GM23248 (cell line): ENCODE measurements around the gene AGO3.

Experiments
- EZH2 ChIP-seq: fragments of 200-600 bp; sonication (generic); IDR thresholded peaks from 2 replicates; pipeline ENCODE4 v1.6.1; 2018; ENCODE audit warnings: antibody characterized with exemption, mild to moderate bottlenecking; ENCODE audit not compliant: insufficient read depth, poor library complexity, severe bottlenecking
- EZH2phosphoT487 ChIP-seq: fragments of 200-600 bp; sonication (generic); IDR thresholded peaks from 2 replicates; pipeline ENCODE4 v1.6.1; 2018; ENCODE audit warnings: antibody characterized with exemption, moderate library complexity, mild to moderate bottlenecking, low read depth; ENCODE audit not compliant: insufficient read depth

DNA sequence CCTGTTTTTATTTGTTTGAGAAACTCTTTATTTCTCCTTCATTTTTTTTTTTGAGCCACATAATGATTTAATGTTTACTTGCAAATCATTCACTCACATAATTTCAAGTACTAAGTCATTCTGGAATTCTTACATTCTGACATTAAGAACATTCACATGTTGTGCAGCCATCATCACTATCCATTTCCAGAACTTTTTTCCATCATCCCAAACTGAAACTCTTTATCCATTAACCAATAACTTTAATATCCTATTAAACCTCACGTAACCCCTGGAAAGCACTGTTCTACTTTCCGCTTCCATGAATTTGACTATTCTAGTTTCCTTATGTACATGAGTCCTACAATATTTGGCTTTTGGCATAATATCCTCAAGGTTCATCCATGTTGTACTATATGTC lies 100.5 kb downstream of the AGO3 start:
- no peak for TF ChIP-seq EZH2
- no peak for TF ChIP-seq EZH2phosphoT487
